ENCODE measurements around the gene NXPH1.

Gene NXPH1

GRCh38 chr7:8516976-8517375 lies 83.6 kb downstream of the NXPH1 start:
- no peak for TF ChIP-seq CTCF (IDR thresholded peaks at IDR 0.05; ENCODE audit: control insufficient read depth, extremely low read depth, insufficient read depth)
- DNase-seq (ENCODE audit: low read depth): no peak
- H3K4me3 ChIP-seq (ENCODE audit: low read depth, low read length): no peak overlapping the region

GRCh38 chr7:8528311-8528710 lies 94.9 kb downstream of the NXPH1 start:
- no peak overlapping the region for H3K4me3 ChIP-seq (ENCODE audit: low read depth, low read length)
- no peak for DNase-seq (ENCODE audit: low read depth)
- TF ChIP-seq CTCF (IDR thresholded peaks at IDR 0.05; ENCODE audit: control insufficient read depth, extremely low read depth, insufficient read depth): no peak

- TF ChIP-seq CTCF (IDR thresholded peaks at IDR 0.05; ENCODE audit: control insufficient read depth, extremely low read depth, insufficient read depth): no peak
- no peak for DNase-seq (ENCODE audit: low read depth)
- no peak overlapping the region for H3K4me3 ChIP-seq (ENCODE audit: low read depth, low read length)
Measured at GRCh38 chr7:8531991-8532515, 98.6 kb downstream of the NXPH1 start.

GRCh38 chr7:8536431-8536830 lies 103.0 kb downstream of the NXPH1 start:
- no peak for DNase-seq (ENCODE audit: low read depth)
- H3K4me3 ChIP-seq (ENCODE audit: low read depth, low read length): no peak overlapping the region
- no peak for TF ChIP-seq CTCF (IDR thresholded peaks at IDR 0.05; ENCODE audit: control insufficient read depth, extremely low read depth, insufficient read depth)

DNA sequence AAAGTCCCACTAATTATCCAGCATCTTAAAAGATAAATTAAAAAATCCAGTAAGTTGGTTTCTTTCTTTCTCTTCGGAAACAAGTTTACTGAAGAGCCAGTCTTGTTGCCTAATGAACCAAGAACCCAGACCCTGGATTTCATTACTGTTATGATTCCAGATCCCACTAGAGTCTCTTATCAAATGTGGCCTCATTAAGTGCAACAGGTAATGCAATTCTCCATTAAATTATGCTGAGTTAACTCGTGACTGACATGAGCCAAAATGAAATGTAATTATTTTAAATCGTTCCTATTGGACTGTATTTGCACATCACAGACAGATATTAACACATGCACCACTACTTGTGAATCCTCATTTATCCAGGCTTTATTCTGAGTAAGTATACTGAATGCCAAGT lies 115.6 kb downstream of the NXPH1 start:
- H3K4me3 ChIP-seq (ENCODE audit: low read depth, low read length): no peak overlapping the region
- TF ChIP-seq CTCF (IDR thresholded peaks at IDR 0.05; ENCODE audit: control insufficient read depth, extremely low read depth, insufficient read depth): no peak
- no peak for DNase-seq (ENCODE audit: low read depth)

- no peak for TF ChIP-seq CTCF (IDR thresholded peaks at IDR 0.05; ENCODE audit: control insufficient read depth, extremely low read depth, insufficient read depth)
- no peak overlapping the region for H3K4me3 ChIP-seq (ENCODE audit: low read depth, low read length)
- DNase-seq (ENCODE audit: low read depth): no peak
Measured at GRCh38 chr7:8560501-8560900, 127.1 kb downstream of the NXPH1 start.

GRCh38 chr7:8561449-8561848 lies 128.0 kb downstream of the NXPH1 start:
- no peak overlapping the region for H3K4me3 ChIP-seq (ENCODE audit: low read depth, low read length)
- no peak for DNase-seq (ENCODE audit: low read depth)
- TF ChIP-seq CTCF (IDR thresholded peaks at IDR 0.05; ENCODE audit: control insufficient read depth, extremely low read depth, insufficient read depth): no peak

All from LNCaP clone FGC (cell line).